ENCODE data around the gene CLEC18C.
"Not testable (repeated sequence)": the region's sequence is repeated elsewhere in the genome, so short reads cannot be mapped to it uniquely, and the experiment has no call there.

Gene CLEC18C

DNA sequence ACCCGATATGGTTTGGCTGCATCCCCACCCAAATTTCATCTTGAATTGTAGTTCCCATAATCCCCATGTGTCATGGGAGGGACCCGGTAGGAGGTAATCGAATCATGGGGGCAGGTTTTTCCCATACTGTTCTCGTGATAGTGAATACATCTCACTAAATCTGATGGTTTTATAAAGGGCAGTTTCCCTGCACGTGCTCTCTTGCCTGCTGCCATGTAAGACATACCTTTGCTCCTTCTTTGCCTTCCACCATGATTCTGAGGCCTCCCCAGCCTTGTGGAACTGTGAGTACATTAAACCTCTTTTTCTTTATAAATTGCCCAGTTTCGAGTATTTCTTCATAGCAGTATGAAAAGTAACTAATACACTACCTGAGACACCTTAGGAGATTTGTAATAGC lies 32.8 kb downstream of the CLEC18C start:
- not testable (repeated sequence) for DNase-seq (ENCODE audit: low spot score)

- not testable (repeated sequence) for DNase-seq (ENCODE audit: low spot score)
Measured at GRCh38 chr16:70218586-70218985, 45.0 kb downstream of the CLEC18C start.

- DNase-seq (ENCODE audit: low spot score) = not testable (repeated sequence)
Measured at GRCh38 chr16:70222574-70222973, 49.0 kb downstream of the CLEC18C start.

GRCh38 chr16:70223216-70223615 lies 49.6 kb downstream of the CLEC18C start:
- not testable (repeated sequence) for DNase-seq (ENCODE audit: low spot score)

DNA sequence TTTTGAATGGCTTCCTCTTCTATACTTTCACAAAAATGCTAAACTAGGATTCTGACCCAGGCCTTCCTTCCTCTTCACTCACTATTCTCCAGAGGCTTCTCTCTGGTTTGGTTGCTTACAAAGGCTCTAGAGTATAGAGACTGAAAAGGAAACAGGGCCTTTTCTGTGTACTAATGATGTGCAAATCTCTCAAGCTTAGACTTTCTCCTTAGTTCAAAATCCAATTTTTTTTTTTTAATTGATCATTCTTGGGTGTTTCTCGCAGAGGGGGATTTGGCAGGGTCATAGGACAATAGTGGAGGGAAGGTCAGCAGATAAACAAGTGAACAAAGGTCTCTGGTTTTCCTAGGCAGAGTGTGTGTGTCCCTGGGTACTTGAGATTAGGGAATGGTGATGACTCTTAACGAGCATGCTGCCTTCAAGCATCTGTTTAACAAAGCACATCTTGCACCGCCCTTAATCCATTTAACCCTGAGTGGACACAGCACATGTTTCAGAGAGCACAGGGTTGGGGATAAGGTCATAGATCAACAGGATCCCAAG lies 50.5 kb downstream of the CLEC18C start:
- DNase-seq (ENCODE audit: low spot score) = not testable (repeated sequence)

GRCh38 chr16:70224645-70225044 lies 51.1 kb downstream of the CLEC18C start:
- DNase-seq (ENCODE audit: low spot score) = not testable (repeated sequence)

DNA sequence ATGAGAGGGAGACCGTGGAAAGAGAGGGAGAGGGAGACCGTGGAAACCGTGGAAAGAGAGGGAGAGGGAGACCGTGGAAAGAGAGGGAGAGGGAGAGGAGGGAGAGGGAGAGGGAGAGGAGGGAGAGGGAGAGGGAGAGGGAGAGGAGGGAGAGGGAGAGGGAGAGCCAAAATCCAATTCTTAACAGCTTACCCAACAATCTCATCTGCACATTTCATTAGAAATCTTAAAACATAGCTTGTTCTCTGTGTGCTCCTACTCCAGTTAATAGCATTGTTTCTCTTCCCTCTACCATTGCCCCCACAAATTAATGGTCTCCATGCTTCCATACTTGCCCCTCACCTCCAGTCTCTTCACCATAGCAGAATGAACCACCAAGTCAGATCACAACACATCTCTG lies 51.8 kb downstream of the CLEC18C start:
- DNase-seq (ENCODE audit: low spot score) = not testable (repeated sequence)

DNA sequence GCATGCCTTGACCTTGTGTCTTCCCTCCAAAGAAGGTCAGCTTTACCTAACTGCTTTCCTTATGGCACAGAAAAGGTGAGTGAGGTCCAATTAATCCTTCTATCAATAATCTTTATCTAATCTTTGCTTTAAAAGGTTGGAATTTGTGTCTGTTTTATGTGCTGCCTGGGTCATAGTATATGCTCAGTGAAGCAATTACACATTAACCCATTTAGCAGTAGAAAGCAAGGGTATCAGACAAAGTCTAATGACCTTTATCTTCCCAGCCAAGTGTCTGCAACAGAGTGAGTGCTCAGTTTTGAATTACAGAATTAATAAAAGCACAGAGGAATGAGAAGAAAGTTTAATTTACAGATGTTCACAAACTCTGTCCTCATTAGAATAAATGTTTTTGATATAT lies 52.4 kb downstream of the CLEC18C start:
- DNase-seq (ENCODE audit: low spot score) = not testable (repeated sequence)

- DNase-seq (ENCODE audit: low spot score) = peak; percentile 56
Measured at GRCh38 chr16:70231831-70232230, 58.2 kb downstream of the CLEC18C start.

All from cerebellar cortex (tissue), 1 donor.